ENCODE results near the gene NOPCHAP1.

Gene NOPCHAP1

DNA sequence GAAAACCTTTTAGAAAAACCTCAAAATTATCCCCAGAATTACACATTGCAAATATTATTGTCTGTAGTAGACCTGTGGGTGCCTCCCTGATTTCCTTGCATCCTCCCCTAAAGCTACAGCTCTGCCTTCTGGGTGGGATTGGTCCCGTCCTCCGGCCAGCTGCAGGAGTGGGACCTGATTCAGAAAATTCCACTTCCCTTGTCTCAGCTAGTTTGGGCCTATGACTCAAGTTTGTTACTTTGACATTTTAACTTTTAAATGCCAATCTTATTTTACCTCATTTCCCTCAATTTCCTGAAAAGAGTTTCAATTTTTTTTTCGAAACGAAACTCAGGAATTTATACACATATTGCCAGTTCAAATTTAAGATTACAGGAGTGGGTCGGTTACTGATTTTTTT is 14.8 kb upstream of the NOPCHAP1 start:
- TF ChIP-seq EGR1 (IDR thresholded peaks at IDR 0.05): no peak
- no peak for TF ChIP-seq RAD21 (IDR thresholded peaks at IDR 0.05; ENCODE audit: low read depth)
- TF ChIP-seq EP300 (IDR thresholded peaks at IDR 0.05; ENCODE audit: borderline replicate concordance): no peak
- TF ChIP-seq, protein P1, sequence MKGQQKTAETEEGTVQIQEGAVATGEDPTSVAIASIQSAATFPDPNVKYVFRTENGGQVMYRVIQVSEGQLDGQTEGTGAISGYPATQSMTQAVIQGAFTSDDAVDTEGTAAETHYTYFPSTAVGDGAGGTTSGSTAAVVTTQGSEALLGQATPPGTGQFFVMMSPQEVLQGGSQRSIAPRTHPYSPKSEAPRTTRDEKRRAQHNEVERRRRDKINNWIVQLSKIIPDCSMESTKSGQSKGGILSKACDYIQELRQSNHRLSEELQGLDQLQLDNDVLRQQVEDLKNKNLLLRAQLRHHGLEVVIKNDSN (IDR thresholded peaks at IDR 0.05): no peak
- TF ChIP-seq CEBPB (IDR thresholded peaks at IDR 0.05): no peak
- TF ChIP-seq FOXM1 (IDR thresholded peaks at IDR 0.05; ENCODE audit: borderline replicate concordance, low read depth): no peak
- TF ChIP-seq ZBTB7A (IDR thresholded peaks at IDR 0.05; ENCODE audit: low read depth): no peak
- no peak for TF ChIP-seq NFIC (IDR thresholded peaks at IDR 0.05)
- no peak for TF ChIP-seq YY1 (IDR thresholded peaks at IDR 0.05; ENCODE audit: low read depth)
- TF ChIP-seq, protein P2, sequence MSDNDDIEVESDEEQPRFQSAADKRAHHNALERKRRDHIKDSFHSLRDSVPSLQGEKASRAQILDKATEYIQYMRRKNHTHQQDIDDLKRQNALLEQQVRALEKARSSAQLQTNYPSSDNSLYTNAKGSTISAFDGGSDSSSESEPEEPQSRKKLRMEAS (IDR thresholded peaks at IDR 0.05): no peak
- TF ChIP-seq TCF12 (IDR thresholded peaks at IDR 0.05; ENCODE audit: low read depth): no peak
- no peak for TF ChIP-seq TEAD4 (IDR thresholded peaks at IDR 0.05)

DNA sequence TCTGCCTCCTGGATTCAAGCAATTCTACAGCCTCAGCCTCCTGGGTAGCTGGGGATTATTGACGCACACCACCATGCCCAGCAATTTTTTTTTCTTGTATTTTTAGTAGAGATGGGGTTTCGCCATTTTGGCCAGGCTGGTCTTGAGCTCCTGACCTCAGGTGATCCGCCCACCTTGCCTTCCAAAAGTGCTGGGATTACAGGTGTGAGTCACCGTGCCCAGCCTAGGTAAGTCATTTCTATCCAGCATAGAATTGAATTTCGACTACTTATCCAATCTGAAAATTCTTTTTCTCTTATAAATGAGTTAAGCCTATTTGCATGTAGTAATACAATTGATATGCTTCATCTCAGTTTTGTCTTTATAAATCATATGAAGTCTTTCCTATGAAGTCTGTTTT is 12.9 kb upstream of the NOPCHAP1 start:
- TF ChIP-seq FOXM1 (IDR thresholded peaks at IDR 0.05; ENCODE audit: borderline replicate concordance, low read depth): no peak
- no peak for TF ChIP-seq CREB1 (IDR thresholded peaks at IDR 0.05; ENCODE audit: low read depth)
- TF ChIP-seq, protein P1 (IDR thresholded peaks at IDR 0.05): no peak
- no peak for TF ChIP-seq YY1 (IDR thresholded peaks at IDR 0.05; ENCODE audit: low read depth)
- no peak for TF ChIP-seq TAF1 (IDR thresholded peaks at IDR 0.05; ENCODE audit: low read depth)

DNA sequence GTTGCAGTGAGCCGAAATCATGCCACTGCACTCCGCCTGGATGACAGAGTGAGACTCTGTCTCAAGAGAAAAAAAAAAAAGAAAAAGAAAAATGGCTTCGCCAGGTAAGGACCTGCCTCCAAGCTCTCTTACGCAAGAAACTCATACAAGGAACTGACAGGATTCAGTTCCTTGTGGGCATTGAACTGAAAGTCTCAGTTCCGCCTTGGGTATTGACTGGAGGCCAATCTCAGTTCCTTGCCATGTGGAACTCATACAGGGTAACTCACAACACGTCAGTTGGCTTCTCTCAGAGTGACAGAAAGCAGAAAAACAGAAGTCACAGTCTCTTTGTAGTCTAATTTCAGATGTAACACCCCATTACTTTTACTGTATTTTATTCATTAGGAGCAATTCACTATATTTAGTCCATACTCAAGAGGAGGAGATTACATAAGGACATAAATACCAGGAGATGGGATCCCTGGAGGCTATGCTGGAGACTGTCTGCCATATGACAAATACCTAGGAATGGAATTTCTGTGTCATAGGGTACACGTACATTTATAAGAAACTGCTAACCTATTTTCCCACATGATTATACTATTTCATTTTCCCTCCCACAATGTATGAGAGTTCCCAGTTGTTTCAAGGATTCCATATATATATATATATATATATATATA is 11.4 kb upstream of the NOPCHAP1 start:
- TF ChIP-seq CREB1 (IDR thresholded peaks at IDR 0.05; ENCODE audit: low read depth): no peak
- no peak for TF ChIP-seq ZBTB7A (IDR thresholded peaks at IDR 0.05; ENCODE audit: low read depth)
- no peak for TF ChIP-seq CEBPB (IDR thresholded peaks at IDR 0.05)
- no peak for TF ChIP-seq TCF12 (IDR thresholded peaks at IDR 0.05; ENCODE audit: low read depth)
- no peak for TF ChIP-seq EGR1 (IDR thresholded peaks at IDR 0.05)
- TF ChIP-seq TEAD4 (IDR thresholded peaks at IDR 0.05): no peak
- TF ChIP-seq, protein P1 (IDR thresholded peaks at IDR 0.05): no peak
- TF ChIP-seq RAD21 (IDR thresholded peaks at IDR 0.05; ENCODE audit: low read depth): no peak
- no peak for TF ChIP-seq TAF1 (IDR thresholded peaks at IDR 0.05; ENCODE audit: low read depth)
- TF ChIP-seq, protein P3, sequence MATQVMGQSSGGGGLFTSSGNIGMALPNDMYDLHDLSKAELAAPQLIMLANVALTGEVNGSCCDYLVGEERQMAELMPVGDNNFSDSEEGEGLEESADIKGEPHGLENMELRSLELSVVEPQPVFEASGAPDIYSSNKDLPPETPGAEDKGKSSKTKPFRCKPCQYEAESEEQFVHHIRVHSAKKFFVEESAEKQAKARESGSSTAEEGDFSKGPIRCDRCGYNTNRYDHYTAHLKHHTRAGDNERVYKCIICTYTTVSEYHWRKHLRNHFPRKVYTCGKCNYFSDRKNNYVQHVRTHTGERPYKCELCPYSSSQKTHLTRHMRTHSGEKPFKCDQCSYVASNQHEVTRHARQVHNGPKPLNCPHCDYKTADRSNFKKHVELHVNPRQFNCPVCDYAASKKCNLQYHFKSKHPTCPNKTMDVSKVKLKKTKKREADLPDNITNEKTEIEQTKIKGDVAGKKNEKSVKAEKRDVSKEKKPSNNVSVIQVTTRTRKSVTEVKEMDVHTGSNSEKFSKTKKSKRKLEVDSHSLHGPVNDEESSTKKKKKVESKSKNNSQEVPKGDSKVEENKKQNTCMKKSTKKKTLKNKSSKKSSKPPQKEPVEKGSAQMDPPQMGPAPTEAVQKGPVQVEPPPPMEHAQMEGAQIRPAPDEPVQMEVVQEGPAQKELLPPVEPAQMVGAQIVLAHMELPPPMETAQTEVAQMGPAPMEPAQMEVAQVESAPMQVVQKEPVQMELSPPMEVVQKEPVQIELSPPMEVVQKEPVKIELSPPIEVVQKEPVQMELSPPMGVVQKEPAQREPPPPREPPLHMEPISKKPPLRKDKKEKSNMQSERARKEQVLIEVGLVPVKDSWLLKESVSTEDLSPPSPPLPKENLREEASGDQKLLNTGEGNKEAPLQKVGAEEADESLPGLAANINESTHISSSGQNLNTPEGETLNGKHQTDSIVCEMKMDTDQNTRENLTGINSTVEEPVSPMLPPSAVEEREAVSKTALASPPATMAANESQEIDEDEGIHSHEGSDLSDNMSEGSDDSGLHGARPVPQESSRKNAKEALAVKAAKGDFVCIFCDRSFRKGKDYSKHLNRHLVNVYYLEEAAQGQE (IDR thresholded peaks at IDR 0.05; ENCODE audit: low read depth): no peak
- TF ChIP-seq FOXM1 (IDR thresholded peaks at IDR 0.05; ENCODE audit: borderline replicate concordance, low read depth): no peak
- TF ChIP-seq NFIC (IDR thresholded peaks at IDR 0.05): no peak
- TF ChIP-seq EP300 (IDR thresholded peaks at IDR 0.05; ENCODE audit: borderline replicate concordance): no peak
- no peak for TF ChIP-seq YY1 (IDR thresholded peaks at IDR 0.05; ENCODE audit: low read depth)
- TF ChIP-seq, protein P2 (IDR thresholded peaks at IDR 0.05): no peak

DNA sequence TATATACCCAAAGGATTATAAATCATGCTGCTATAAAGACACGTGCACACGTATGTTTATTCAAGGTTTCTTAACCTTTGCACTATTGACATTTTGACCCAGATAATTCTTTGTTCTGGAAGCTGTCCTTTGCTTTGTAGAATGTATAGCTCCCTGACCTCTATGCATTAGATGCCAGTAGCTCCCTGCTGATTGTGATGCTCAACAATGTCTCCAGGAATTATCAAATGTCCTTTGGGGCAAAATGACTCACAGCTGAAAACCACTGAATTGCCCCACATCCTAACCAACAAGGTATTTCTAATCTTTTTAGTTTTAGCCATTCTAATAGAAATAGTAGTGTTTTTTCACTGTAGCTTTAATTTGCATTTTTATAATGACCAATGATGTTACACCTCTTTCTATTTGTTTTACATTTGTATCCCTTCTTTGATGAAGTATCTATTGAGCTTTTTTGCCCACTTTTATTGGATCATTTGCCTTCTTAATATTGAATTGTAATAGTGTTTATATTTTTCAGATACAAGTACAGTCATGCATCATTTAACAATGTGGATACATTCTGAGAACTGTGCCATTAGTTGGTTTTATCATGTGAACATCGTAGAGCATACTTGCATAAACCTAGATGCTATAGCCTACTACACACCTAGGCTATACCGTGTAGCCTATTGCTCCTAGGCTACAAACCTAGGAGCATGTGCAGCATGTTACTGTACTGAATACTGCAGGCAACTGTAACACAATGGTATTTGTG is 10.4 kb upstream of the NOPCHAP1 start:
- TF ChIP-seq CEBPB (IDR thresholded peaks at IDR 0.05) (no peak), ZBTB7A (IDR thresholded peaks at IDR 0.05; ENCODE audit: low read depth) (no peak), NFIC (IDR thresholded peaks at IDR 0.05) (no peak), EP300 (IDR thresholded peaks at IDR 0.05; ENCODE audit: borderline replicate concordance) (no peak)
- TF ChIP-seq, protein P1 (IDR thresholded peaks at IDR 0.05): no peak

DNA sequence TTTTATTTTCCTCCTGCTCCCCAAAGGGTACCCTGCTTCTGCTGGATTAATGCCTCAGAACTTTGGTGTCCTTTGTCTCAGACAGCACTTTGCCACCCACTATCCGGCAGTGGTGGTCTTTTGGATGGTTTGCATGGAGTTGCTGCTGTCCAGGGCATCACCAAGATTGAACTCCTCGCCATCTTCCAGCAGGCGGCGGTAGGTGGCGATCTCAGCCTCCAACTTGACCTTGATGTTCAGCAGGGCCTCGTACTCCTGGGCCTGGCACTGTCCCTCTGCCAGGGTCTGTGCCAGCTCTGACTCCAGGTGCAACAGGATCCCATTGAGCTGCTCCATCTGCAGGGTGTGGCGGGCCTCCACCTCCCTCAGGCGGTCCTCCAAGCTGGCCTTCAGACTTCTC is 9.4 kb upstream of the NOPCHAP1 start:
- TF ChIP-seq TEAD4 (IDR thresholded peaks at IDR 0.05) (no peak), EGR1 (IDR thresholded peaks at IDR 0.05) (no peak), RAD21 (IDR thresholded peaks at IDR 0.05; ENCODE audit: low read depth) (no peak), FOXM1 (IDR thresholded peaks at IDR 0.05; ENCODE audit: borderline replicate concordance, low read depth) (no peak), ZBTB7A (IDR thresholded peaks at IDR 0.05; ENCODE audit: low read depth) (no peak), NFIC (IDR thresholded peaks at IDR 0.05) (no peak), CREB1 (IDR thresholded peaks at IDR 0.05; ENCODE audit: low read depth) (no peak), CEBPB (IDR thresholded peaks at IDR 0.05) (no peak)

DNA sequence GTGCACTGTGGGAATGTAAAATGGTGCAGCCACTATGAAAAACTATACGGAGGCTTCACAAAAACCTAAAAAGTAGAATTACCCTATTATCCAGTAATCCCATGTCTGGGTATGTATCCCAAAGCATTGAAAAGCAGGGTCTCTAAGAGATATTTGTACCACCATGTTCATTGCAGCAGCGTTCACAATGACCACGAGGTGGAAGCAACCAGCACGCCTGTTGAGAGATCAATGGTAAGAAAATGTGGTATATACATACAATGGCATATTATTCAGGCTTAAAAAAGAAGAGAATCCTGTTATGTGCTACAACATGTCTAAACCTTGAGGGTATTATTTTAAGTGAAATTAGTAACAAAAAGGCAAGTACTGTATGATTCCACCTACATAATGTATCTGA is 910 bp upstream of the NOPCHAP1 start:
- no peak for TF ChIP-seq CREB1 (IDR thresholded peaks at IDR 0.05; ENCODE audit: low read depth)
- TF ChIP-seq, protein P1 (IDR thresholded peaks at IDR 0.05): no peak
- TF ChIP-seq EP300 (IDR thresholded peaks at IDR 0.05; ENCODE audit: borderline replicate concordance): no peak
- TF ChIP-seq NFIC (IDR thresholded peaks at IDR 0.05): no peak
- TF ChIP-seq EGR1 (IDR thresholded peaks at IDR 0.05): no peak
- no peak for TF ChIP-seq YY1 (IDR thresholded peaks at IDR 0.05; ENCODE audit: low read depth)
- TF ChIP-seq, protein P3 (IDR thresholded peaks at IDR 0.05; ENCODE audit: low read depth): no peak
- TF ChIP-seq, protein P2 (IDR thresholded peaks at IDR 0.05): no peak
- no peak for TF ChIP-seq FOXM1 (IDR thresholded peaks at IDR 0.05; ENCODE audit: borderline replicate concordance, low read depth)
- TF ChIP-seq ZBTB7A (IDR thresholded peaks at IDR 0.05; ENCODE audit: low read depth): no peak
- TF ChIP-seq TEAD4 (IDR thresholded peaks at IDR 0.05): no peak
- no peak for TF ChIP-seq TCF12 (IDR thresholded peaks at IDR 0.05; ENCODE audit: low read depth)
- no peak for TF ChIP-seq TAF1 (IDR thresholded peaks at IDR 0.05; ENCODE audit: low read depth)
- TF ChIP-seq CEBPB (IDR thresholded peaks at IDR 0.05): no peak
- no peak for TF ChIP-seq RAD21 (IDR thresholded peaks at IDR 0.05; ENCODE audit: low read depth)
